Omental fat pad (tissue), 4 donors: ENCODE results near the gene GIGYF2. TPM values are rescaled to one million over a fixed set of nuclear protein-coding genes. Genes with fewer than 3 reads are reported as not detected.

ENCODE experiments used
- ATAC-seq: fragments of 150-250 bp; one replicate; pipeline ENCODE4 v1.9.1; 2016; ENCODE audit warnings: mild to moderate bottlenecking, moderate library complexity; ENCODE audit not compliant: low FRiP score
- DNase-seq: peaks from one replicate; pipeline ENCODE4 v3.0.0-alpha.2; 2019; ENCODE audit warnings: low spot score
- CTCF ChIP-seq, 3 donors: fragments of 450-650 bp; IDR thresholded peaks; one replicate each; pipeline ENCODE4 v1.5.1; 2016 to 2017; ENCODE audit warnings: antibody characterized with exemption in 3 of 3, mild to moderate bottlenecking in 3 of 3, moderate library complexity in 2 of 3
- total RNA-seq, 4 donors: library from RNA; depleted of rRNA; stranded (reverse); fragments of >200 nt; gene quantifications; one replicate each; pipeline ENCODE4 v1.1.0, GENCODE V29; 2016

Gene GIGYF2
- total RNA-seq, 4 donors from 2014 or later = 63.9 to 80.2 (median 72.2) TPM

GRCh38 chr2:232798187-232798586 lies 101.1 kb downstream of the GIGYF2 start:
- ATAC-seq (no peak), DNase-seq (no peak)
- TF ChIP-seq CTCF (IDR thresholded peaks at IDR 0.05) = no peak

GRCh38 chr2:232800166-232800565 lies 103.0 kb downstream of the GIGYF2 start:
- no peak for ATAC-seq
- no peak for DNase-seq
- no peak for TF ChIP-seq CTCF (IDR thresholded peaks at IDR 0.05)

- no peak for TF ChIP-seq CTCF (IDR thresholded peaks at IDR 0.05)
- no peak for DNase-seq
- no peak for ATAC-seq
Measured at GRCh38 chr2:232802091-232802490, 105.0 kb downstream of the GIGYF2 start.

GRCh38 chr2:232809349-232810124 lies 112.4 kb downstream of the GIGYF2 start:
- DNase-seq = no peak
- no peak for TF ChIP-seq CTCF (IDR thresholded peaks at IDR 0.05)

GRCh38 chr2:232810444-232810843 lies 113.3 kb downstream of the GIGYF2 start:
- DNase-seq = no peak
- TF ChIP-seq CTCF (IDR thresholded peaks at IDR 0.05) = no peak
- ATAC-seq = no peak

More at GRCh38 chr2:232809349-232810124, 112.4 kb downstream of the GIGYF2 start:
- ATAC-seq = no peak

GRCh38 chr2:232815569-232815968 lies 118.4 kb downstream of the GIGYF2 start:
- ATAC-seq = no peak
- DNase-seq = no peak
- TF ChIP-seq CTCF (IDR thresholded peaks at IDR 0.05) = no peak

GRCh38 chr2:232816657-232817056 lies 119.5 kb downstream of the GIGYF2 start:
- ATAC-seq (no peak), DNase-seq (no peak)
- TF ChIP-seq CTCF (IDR thresholded peaks at IDR 0.05) = no peak
